ENCODE results near the gene NUP62. TPM values are rescaled to one million over a fixed set of nuclear protein-coding genes. Genes with fewer than 3 reads are reported as not detected.

The NUP62 gene
- total RNA-seq, 1 experiment from 2014 or later = 127 TPM

GRCh38 chr19:49950590-49950948 is 21.3 kb upstream of the NUP62 start:
- Mint-ChIP-seq H3K4me3 (no peak overlapping the region), H3K4me1 (peaks cover 15 to 23% of the 10 kb centered on the region in 2 experiments), H3K27me3 (ENCODE audit: low read depth) (peaks cover 8% of the 10 kb centered on the region), H3K9me3 (no peaks in the 10 kb centered on the region; a peak in 3 of 5 replicates), H3K36me3 (ENCODE audit: insufficient read depth in 1 of 3, low read depth in 3 of 3) (no peaks in the 10 kb centered on the region; a peak in 1 of 7 replicates), H3K27ac (no peak overlapping the region)
- 0 out of 2 replicates have a peak, but pooled peaks cover 3% of the 10 kb centered on the region for H3K4me1 ChIP-seq (ENCODE audit: insufficient read depth, low read length)
- no peak overlapping the region for H2AFZ ChIP-seq (ENCODE audit: low read length)
- H3K27me3 ChIP-seq (ENCODE audit: insufficient read depth, low read length) = no peaks in the 10 kb centered on the region
- no peaks in the 10 kb centered on the region for H4K20me1 ChIP-seq (ENCODE audit: control insufficient read depth, insufficient read depth, insufficient read length)
- no peak overlapping the region for H2BK12ac ChIP-seq (ENCODE audit: insufficient read length, low read depth, low read length)
- no peak overlapping the region for H3K14ac ChIP-seq (ENCODE audit: insufficient read depth, low read length)
- no peak overlapping the region for H3K4me2 ChIP-seq (ENCODE audit: insufficient read depth, insufficient read length, low read length)
- DNase-seq = no peak
- no peak for TF ChIP-seq CTCF (conservative IDR thresholded peaks at IDR 0.05)
- H3T11ph ChIP-seq (ENCODE audit: low read length) = no peak overlapping the region
- H4K8ac ChIP-seq (replicated peaks; ENCODE audit: insufficient read length, low read depth, low read length) = no peak overlapping the region
- H2BK15ac ChIP-seq (ENCODE audit: low read depth, low read length) = no peak overlapping the region
- H4K5ac ChIP-seq (ENCODE audit: insufficient read length, low read depth, low read length) = no peak overlapping the region
- H2BK20ac ChIP-seq (ENCODE audit: low read depth, low read length, poor library complexity, severe bottlenecking) = no peak overlapping the region
- no peak overlapping the region for H2BK120ac ChIP-seq (ENCODE audit: low read depth, low read length, poor library complexity, severe bottlenecking)
- no peaks in the 10 kb centered on the region for H3K23me2 ChIP-seq (ENCODE audit: insufficient read length, low read depth, low read length, poor library complexity, severe bottlenecking)
- H4K91ac ChIP-seq (ENCODE audit: insufficient read length, low read depth, low read length) = no peak overlapping the region
- H3K18ac ChIP-seq (ENCODE audit: insufficient read length, low read depth, low read length) = no peak overlapping the region
- H2BK5ac ChIP-seq (ENCODE audit: insufficient read length, low read length) = no peak overlapping the region
- no peaks in the 10 kb centered on the region for H3K79me2 ChIP-seq (ENCODE audit: insufficient read depth, low read length)
- H2AK5ac ChIP-seq (ENCODE audit: insufficient read length, low read length) = no peak overlapping the region
- H3K56ac ChIP-seq (ENCODE audit: insufficient read length, low read depth, low read length) = no peak overlapping the region
- no peaks in the 10 kb centered on the region for H3K79me1 ChIP-seq (ENCODE audit: insufficient read depth, low read depth, low read length, poor library complexity, severe bottlenecking)
- H3K23ac ChIP-seq (ENCODE audit: insufficient read length, low read depth, low read length) = no peak overlapping the region
- no CpG with 5 or more reads among the region's 5 CpGs for WGBS (ENCODE audit: extremely low coverage, insufficient read length, low lambda C conversion rate)
- H3K4ac ChIP-seq (ENCODE audit: low read depth, low read length) = no peak overlapping the region
- no peaks in the 10 kb centered on the region for H3K9me3 ChIP-seq (ENCODE audit: control insufficient read depth, low read depth, low read length)
- no peak overlapping the region for H3K9ac ChIP-seq (ENCODE audit: extremely low read depth, insufficient read length, low read length)
- H3K27ac ChIP-seq (ENCODE audit: insufficient read length, low read depth, low read length) = no peak overlapping the region
